HG03469 (cell line): ENCODE measurements around the gene TADA3.

Source experiments
- ATAC-seq: cut with Tn5 transposase; IDR thresholded peaks from one replicate; pipeline ENCODE4 v1.9.1; 2021; ENCODE audit warnings: mild to moderate bottlenecking, moderate library complexity, moderate number of reproducible peaks; ENCODE audit not compliant: unreplicated experiment

Gene TADA3

GRCh38 chr3:9765865-9766264, 26.4 kb downstream of the TADA3 start:
- no peak for ATAC-seq

- ATAC-seq, result no peak
Observed at GRCh38 chr3:9762871-9763270, 29.4 kb downstream of the TADA3 start.

DNA sequence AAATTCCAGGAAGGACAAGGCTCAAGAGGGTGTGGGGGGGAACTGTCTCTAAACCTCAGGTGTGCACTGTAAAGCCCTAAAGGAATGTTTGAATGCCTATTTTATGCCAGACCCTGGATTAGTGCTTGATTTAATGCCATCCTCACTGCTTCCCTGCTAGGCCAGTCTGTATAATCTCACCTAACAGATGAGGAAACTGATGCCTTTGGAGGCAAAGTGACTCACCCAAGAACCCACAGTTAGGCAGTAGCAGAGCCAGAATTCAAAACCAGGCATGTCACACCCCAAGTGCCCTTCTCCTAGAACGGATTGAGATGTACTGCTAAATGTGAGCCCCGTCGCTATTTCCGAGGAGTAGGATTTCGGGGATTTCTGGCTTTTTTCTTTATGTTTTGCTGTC, 30.4 kb downstream of the TADA3 start:
- no peak for ATAC-seq

DNA sequence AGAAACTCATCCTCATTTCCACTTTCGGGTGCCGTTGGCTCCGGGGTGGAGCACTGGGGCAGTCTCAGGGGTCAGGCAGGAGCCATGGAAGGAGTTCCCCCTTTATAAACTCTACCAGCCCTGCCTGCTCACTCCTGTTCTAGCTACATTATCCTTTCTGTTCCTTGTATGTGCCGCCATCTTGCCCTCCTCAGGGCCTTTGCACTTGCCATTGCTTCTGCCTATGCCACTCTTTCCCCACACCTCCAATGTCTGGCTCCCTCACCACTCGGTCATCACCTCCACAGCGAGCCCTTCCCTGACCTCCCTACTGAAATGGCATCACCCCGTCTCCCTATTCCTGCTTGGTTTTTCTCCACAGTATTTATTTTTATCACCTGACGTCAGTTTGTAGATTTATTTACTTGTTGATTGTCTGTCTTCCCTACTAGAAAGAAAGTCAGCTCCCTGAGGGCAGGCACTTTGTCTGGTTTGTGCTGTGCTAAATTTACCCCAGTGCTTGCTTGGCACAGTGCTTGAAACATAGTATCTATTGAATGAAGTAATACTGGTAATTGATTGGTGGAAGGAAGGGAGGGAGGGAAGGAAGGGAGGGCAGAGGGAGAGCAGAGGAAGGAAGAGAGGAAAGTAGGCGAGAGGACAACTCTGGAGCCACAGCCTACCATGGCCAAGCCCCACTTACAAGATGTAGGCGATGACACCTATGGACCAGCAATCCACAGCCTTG, 31.3 kb downstream of the TADA3 start:
- no peak for ATAC-seq

DNA sequence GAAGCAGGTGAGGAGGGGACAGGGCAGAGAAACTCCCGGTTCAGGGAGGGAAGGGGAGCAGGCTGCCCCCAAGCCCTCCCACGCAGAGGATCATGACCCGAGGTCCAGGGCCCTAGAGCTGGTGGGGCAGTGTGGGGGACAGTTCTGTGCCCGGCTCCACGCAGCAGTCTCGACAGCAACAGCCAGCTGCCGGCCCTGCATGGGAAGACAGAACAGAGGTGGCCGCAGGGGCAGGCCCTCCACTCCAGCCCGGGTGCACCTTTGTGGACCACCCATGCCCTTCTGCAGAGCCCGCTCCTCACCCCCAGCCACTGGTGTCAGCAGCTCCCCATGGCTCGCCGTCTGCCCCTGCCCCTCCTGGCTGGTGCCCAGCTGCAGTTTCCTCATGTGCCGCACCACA, 34.8 kb downstream of the TADA3 start:
- no peak for ATAC-seq

DNA sequence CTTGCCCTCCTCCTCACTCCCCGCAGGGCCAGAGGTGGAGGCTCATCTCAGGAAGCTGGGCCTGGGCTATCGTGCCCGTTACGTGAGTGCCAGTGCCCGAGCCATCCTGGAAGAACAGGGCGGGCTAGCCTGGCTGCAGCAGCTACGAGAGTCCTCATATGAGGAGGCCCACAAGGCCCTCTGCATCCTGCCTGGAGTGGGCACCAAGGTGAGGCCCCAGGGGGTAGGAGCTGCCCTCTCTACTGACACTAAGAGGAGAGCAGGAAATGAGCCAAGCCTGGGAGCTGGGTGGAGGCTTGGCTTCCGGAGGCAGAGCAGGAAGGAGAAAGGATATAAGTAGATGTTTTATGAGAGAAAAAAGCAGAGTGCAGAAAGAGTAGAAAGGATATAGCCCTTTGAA, 37.6 kb downstream of the TADA3 start:
- no peak for ATAC-seq

GRCh38 chr3:9750556-9751411, 41.5 kb downstream of the TADA3 start:
- no peak for ATAC-seq

DNA sequence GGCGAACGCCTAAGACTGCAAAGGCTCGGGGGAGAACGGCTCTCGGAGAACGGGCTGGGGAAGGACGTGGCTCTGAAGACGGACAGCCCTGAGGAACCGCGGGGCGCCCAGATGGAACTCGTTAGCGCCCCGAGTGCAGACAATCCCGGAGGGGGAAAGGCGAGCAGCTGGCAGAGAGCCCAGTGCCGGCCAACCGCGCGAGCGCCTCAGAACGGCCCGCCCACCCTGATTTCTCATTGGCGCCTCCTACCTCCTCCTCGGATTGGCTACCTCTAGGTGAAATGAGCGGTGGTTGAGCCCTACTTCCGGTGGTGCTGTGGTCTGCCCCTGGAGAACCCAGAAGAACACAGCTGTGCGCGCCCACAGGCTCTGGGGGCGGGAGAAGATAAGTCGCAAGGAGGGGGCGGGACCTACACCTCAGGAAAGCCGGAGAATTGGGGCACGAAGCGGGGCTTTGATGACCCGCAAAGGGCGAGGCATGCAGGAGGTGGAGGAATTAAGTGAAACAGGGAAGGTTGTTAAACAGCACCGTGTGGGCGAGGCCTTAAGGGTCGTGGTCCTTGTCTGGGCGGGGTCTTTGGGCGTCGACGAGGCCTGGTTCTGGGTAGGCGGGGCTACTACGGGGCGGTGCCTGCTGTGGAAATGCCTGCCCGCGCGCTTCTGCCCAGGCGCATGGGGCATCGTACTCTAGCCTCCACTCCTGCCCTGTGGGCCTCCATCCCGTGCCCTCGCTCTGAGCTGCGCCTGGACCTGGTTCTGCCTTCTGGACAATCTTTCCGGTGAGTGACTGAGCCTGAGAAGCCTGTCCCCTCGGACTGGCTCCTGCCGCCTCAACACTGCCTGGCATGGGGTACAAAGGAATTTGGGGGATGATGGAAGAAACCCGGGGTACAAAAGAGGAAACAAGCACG, 42.4 kb downstream of the TADA3 start, which contains the start of gene OGG1:
Gene OGG1 (plus strand): TSS at position 308 of the 911 bp plus-strand sequence. CDS start 335 bp downstream, at position 643.
- ATAC-seq, result peak; percentile 69

DNA sequence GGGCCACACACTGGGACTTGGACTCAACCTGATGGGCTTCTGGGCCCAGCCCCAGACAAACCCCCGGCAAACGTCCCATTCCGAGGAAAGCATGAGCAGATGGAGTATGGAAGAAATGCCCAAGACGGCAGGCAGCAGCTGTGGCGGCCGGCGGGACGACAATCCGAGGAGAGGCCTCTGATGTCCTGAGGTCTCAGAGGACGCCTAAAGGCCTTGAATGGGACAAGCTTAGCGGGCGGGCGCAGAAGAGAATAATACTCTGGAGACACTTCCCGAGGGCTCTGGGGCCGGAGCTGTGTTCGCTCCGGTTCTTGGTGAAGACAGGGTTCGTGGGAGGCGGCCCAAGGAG, 43.0 kb downstream of the TADA3 start:
- ATAC-seq, result no peak

DNA sequence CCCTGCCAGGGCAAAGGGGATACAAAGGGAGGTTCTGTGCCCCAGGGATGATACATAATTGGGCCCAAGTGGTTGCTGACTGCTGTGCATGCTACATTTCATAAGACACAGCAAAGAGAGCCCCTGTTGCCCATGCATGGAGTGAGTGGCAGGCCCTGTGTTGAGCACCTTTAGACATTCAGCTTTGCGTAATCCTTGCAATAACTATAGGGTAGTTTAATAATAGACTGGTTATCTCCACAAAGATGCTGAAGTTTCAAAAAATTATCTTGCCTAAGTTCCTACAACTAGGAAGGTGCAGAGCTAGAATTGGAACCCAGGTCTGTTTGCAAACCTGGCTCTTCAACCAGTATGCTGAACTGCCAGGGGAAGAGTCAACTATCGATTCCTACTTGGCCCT, 44.2 kb downstream of the TADA3 start:
- no peak for ATAC-seq

GRCh38 chr3:9747267-9747666, 45.0 kb downstream of the TADA3 start:
- ATAC-seq, result no peak

DNA sequence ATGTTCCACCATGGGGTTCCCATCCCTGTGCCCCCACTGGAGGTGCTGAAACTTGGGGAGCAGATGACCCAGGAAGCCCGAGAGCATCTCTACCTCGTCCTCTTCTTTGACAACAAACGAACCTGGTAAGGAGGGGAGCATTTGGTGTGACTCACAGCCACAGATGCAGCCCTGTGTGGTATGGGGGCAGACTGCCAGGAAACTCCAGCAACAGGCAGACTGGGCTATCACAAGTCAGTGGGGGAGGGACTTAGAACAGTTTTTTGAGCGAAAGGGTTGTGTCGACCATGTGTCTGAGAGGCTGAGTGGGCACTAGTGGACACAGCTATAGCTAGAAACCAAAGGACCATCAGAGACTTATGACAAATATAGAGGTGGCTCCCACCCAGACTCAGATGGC, 45.9 kb downstream of the TADA3 start:
- ATAC-seq, result no peak

- ATAC-seq, result no peak
Observed at GRCh38 chr3:9745521-9745920, 46.8 kb downstream of the TADA3 start.

DNA sequence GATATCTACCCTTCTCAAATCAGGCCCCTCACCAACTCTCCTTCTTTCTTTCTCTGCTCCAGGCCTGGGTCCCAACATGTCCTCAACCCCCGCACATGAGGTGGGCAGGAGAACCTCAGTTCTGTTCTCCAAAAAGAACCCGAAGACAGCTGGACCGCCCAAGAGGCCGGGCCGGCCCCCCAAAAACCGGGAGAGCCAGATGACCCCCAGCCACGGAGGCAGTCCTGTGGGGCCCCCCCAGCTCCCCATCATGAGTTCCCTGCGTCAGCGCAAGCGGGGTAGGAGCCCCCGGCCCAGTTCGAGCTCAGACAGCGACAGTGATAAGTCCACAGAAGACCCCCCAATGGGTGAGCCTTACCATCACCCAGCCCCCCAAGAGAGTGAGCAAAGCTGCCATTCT, 48.1 kb downstream of the TADA3 start:
- no peak for ATAC-seq

DNA sequence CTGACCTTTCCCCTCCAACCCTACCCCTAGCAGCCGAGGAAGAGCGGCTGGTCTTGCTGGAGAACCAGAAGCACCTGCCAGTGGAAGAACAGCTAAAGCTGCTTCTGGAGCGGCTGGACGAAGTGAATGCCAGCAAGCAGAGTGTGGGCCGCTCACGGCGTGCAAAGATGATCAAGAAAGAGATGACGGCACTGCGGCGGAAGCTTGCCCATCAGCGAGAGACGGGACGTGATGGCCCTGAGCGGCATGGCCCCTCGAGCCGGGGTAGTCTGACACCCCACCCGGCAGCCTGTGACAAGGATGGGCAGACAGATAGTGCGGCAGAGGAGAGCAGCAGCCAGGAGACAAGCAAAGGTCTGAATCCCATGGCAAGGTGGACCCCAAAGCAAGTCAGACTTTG, 48.7 kb downstream of the TADA3 start:
- ATAC-seq, result no peak

DNA sequence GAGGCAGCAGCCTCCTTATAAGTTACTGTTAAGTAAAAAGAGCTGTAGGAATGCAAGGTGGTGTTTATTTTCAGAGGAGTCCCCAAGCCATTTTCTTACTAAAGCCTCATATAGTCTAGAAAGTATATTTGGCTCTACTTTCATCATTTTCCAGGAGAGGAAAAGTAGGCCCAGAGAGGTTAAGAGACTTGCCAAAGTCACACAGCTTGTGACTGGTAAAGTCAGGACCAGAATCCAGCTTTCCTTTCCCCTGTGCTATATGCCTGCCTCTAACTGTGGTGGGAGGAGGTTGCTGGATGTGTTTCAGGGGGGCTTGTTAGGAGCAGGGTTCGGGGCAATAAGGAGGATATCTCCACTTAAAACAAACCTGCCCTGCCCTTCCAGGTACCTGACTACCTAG, 49.7 kb downstream of the TADA3 start:
- no peak for ATAC-seq

- no peak for ATAC-seq
Observed at GRCh38 chr3:9739181-9739580, 53.1 kb downstream of the TADA3 start.

- no peak for ATAC-seq
Observed at GRCh38 chr3:9736831-9737230, 55.4 kb downstream of the TADA3 start.

- ATAC-seq, result no peak
Observed at GRCh38 chr3:9732740-9733115, 59.5 kb downstream of the TADA3 start.

DNA sequence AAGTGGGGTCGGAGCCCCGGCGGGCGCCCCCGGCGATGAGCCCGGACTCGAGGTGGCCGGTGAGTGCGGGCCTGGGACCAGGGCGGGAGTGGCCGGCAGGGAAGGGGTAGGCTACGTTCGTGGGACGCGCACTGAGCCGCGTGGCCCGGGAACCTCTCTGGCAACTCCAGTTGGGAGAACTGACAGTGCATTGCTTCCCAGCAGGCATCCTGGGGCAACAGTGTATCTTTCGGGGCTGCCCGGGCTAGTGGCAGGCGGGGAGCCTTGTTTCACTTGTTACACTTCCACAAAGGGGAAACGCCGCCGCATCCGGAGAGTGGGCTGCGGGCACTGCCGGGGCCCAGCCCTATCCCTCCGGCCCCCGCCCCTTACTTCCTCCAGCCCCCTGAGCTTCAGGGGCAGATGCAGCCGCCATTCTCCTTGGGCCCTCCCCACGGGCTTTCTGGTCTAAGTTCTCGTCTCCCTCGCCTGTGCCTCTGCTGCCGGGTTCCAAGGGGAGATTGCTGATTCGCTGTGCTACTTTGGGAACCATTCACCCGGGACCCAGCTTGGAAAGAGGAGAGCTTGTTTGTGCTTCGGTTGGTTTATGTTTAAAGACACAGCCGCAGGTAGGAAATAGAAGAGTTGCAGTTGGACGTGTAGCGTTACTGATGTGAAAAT, 60.1 kb downstream of the TADA3 start:
- ATAC-seq, result no peak
